HS-27A (cell line): ENCODE measurements around the gene RAB6B.

ENCODE experiments used
- DNase-seq: peaks from one replicate; pipeline ENCODE4 v3.0.0-alpha.2; 2012; ENCODE audit warnings: low read depth, missing footprints

The RAB6B gene

GRCh38 chr3:133930341-133930933 is 34.8 kb upstream of the RAB6B start:
- no peak for DNase-seq

GRCh38 chr3:133928903-133929607 is 33.4 kb upstream of the RAB6B start:
- no peak for DNase-seq

- DNase-seq: no peak
Measured at GRCh38 chr3:133928136-133928893, 32.6 kb upstream of the RAB6B start.

GRCh38 chr3:133927540-133928066 is 31.9 kb upstream of the RAB6B start:
- no peak for DNase-seq

GRCh38 chr3:133926736-133927539 is 31.3 kb upstream of the RAB6B start:
- DNase-seq: no peak

GRCh38 chr3:133925960-133926735 is 30.5 kb upstream of the RAB6B start:
- DNase-seq: no peak

GRCh38 chr3:133924041-133924440 is 28.4 kb upstream of the RAB6B start:
- DNase-seq: no peak

- DNase-seq: no peak
Measured at GRCh38 chr3:133921592-133921991, 25.9 kb upstream of the RAB6B start.

- DNase-seq: no peak
Measured at GRCh38 chr3:133917144-133917543, 21.5 kb upstream of the RAB6B start.

- no peak for DNase-seq
Measured at GRCh38 chr3:133915685-133916658, 20.3 kb upstream of the RAB6B start.

GRCh38 chr3:133914839-133915600 is 19.3 kb upstream of the RAB6B start:
- DNase-seq: no peak

GRCh38 chr3:133910422-133910821 is 14.7 kb upstream of the RAB6B start:
- DNase-seq: no peak

GRCh38 chr3:133905376-133905775 is 9.7 kb upstream of the RAB6B start:
- no peak for DNase-seq

GRCh38 chr3:133901847-133902246 is 6.2 kb upstream of the RAB6B start:
- DNase-seq: no peak

- DNase-seq: no peak
Measured at GRCh38 chr3:133901083-133901482, 5.4 kb upstream of the RAB6B start.

GRCh38 chr3:133899311-133899710 is 3.6 kb upstream of the RAB6B start:
- no peak for DNase-seq

GRCh38 chr3:133897547-133897946 is 1.9 kb upstream of the RAB6B start:
- no peak for DNase-seq

GRCh38 chr3:133896002-133896761 is 500 bp upstream of the RAB6B start:
- DNase-seq: no peak
